Esophagus muscularis mucosa (tissue), 4 donors: ENCODE results near the gene LRRC4.

ENCODE experiments used
- EP300 ChIP-seq: sonication (generic); formaldehyde crosslinking; IDR thresholded peaks from one replicate; pipeline ENCODE4 v1.6.1; 2017; ENCODE audit warnings: antibody characterized with exemption
- POLR2A ChIP-seq: fragments of 450-650 bp; IDR thresholded peaks from one replicate; pipeline ENCODE4 v1.6.1; 2017; ENCODE audit warnings: antibody characterized with exemption, moderate library complexity, mild to moderate bottlenecking, low read depth
- POLR2AphosphoS5 ChIP-seq, 2 donors: sonication (generic); formaldehyde crosslinking; IDR thresholded peaks; one replicate each; pipeline ENCODE4 v1.6.1; 2017; ENCODE audit warnings: antibody characterized with exemption in 2 of 2
- TF ChIP-seq, protein P1 (sequence below), 3 experiments: fragments of 200-600 bp in 2 of 3; fragments of 450-650 bp in 1 of 3; sonication (generic) in 2 of 3; IDR thresholded peaks; one replicate each; pipeline ENCODE4 v1.5.1; 2017 to 2019; ENCODE audit warnings: antibody characterized with exemption in 3 of 3, mild to moderate bottlenecking in 2 of 3, moderate library complexity in 1 of 3

DNA sequence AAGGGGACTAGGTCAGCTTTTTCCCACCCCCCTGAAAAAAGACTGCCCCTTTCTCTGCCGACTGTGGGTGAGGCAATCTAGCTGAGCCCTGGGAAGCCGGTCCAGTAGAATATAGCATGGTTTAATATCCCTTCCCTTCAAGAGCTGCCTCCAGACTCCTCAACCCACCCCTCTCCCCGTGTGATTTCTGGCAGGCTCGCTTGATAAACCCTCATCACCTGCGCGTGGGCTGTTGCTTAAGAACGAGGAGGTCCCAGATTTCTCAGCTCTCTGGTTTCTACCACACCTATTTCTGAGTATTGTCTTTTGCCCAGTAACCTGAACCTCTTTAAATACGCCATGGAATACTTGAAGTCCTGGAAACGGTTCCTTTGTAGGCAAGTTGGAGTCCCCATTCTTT lies 2.0 kb upstream of the LRRC4 start:
- TF ChIP-seq EP300 (no peak), POLR2A (no peak), POLR2AphosphoS5 (IDR thresholded peaks at IDR 0.05) (no peak)
- TF ChIP-seq, protein P1, sequence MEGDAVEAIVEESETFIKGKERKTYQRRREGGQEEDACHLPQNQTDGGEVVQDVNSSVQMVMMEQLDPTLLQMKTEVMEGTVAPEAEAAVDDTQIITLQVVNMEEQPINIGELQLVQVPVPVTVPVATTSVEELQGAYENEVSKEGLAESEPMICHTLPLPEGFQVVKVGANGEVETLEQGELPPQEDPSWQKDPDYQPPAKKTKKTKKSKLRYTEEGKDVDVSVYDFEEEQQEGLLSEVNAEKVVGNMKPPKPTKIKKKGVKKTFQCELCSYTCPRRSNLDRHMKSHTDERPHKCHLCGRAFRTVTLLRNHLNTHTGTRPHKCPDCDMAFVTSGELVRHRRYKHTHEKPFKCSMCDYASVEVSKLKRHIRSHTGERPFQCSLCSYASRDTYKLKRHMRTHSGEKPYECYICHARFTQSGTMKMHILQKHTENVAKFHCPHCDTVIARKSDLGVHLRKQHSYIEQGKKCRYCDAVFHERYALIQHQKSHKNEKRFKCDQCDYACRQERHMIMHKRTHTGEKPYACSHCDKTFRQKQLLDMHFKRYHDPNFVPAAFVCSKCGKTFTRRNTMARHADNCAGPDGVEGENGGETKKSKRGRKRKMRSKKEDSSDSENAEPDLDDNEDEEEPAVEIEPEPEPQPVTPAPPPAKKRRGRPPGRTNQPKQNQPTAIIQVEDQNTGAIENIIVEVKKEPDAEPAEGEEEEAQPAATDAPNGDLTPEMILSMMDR (IDR thresholded peaks at IDR 0.05): no peak
